Fibroblast of villous mesenchyme (primary cell): ENCODE results near the gene MOCS1. TPM values are rescaled to one million over a fixed set of nuclear protein-coding genes. Genes with fewer than 3 reads are reported as not detected.

Experiments used
- DNase-seq: peaks from one replicate; pipeline ENCODE4 v3.0.0-alpha.2; 2010; ENCODE audit warnings: low read depth
- H3K4me3 ChIP-seq: 2 replicates; pipeline ENCODE4 v1.5.1; 2011; ENCODE audit warnings: low read depth, mild to moderate bottlenecking, low read length
- CTCF ChIP-seq: IDR thresholded peaks from 2 replicates; pipeline ENCODE4 v1.5.1; 2012; ENCODE audit warnings: low read depth, mild to moderate bottlenecking, low read length; ENCODE audit not compliant: insufficient read depth
- total RNA-seq: library from RNA; depleted of rRNA; stranded (reverse); fragments of >200 nt; gene quantifications from 2 replicates; pipeline ENCODE4 v1.2.3, GENCODE V29; 2012

Gene MOCS1
- total RNA-seq, 1 donor, result 10.8 TPM

GRCh38 chr6:39876111-39876510 is 58.2 kb downstream of the MOCS1 start:
- no peak for TF ChIP-seq CTCF
- no peak overlapping the region for H3K4me3 ChIP-seq
- peak; percentile 30 for DNase-seq

- no peak overlapping the region for H3K4me3 ChIP-seq
- TF ChIP-seq CTCF, result no peak
- peak; percentile 46 for DNase-seq
These were observed 60.8 kb downstream of the MOCS1 start for GRCh38 chr6:39873439-39873838.

- no peak for DNase-seq
- H3K4me3 ChIP-seq, result no peak overlapping the region
- peak; percentile 24 for TF ChIP-seq CTCF
These were observed 63.3 kb downstream of the MOCS1 start for GRCh38 chr6:39870950-39871349.

- DNase-seq, result no peak
- peak; percentile 17 for TF ChIP-seq CTCF
- no peak overlapping the region for H3K4me3 ChIP-seq
These were observed 66.7 kb downstream of the MOCS1 start for GRCh38 chr6:39867592-39867991.

GRCh38 chr6:39865011-39865888 is 69.0 kb downstream of the MOCS1 start:
- peak; percentile 69 for DNase-seq
- peak; percentile 86 for TF ChIP-seq CTCF
- no peak overlapping the region for H3K4me3 ChIP-seq

- no peak overlapping the region for H3K4me3 ChIP-seq
- no peak for DNase-seq
- TF ChIP-seq CTCF, result no peak
These were observed 72.6 kb downstream of the MOCS1 start for GRCh38 chr6:39861663-39862062.
